Parathyroid adenoma (tissue), 2 donors: ENCODE data around the gene IRF4.

Experiments used
- H2AFZ ChIP-seq: fragments of 300-600 bp; sonication (generic); one replicate; pipeline ENCODE4 v1.7.0; 2017; ENCODE audit warnings: antibody characterized with exemption, mild to moderate bottlenecking
- H3K27ac ChIP-seq: fragments of 300-600 bp; sonication (generic); one replicate; pipeline ENCODE4 v1.7.0; 2017
- H3K27me3 ChIP-seq: fragments of 300-600 bp; sonication (generic); one replicate; pipeline ENCODE4 v1.7.0; 2017; ENCODE audit warnings: low read length; ENCODE audit not compliant: control insufficient read depth, insufficient read depth
- H3K36me3 ChIP-seq: fragments of 300-600 bp; sonication (generic); one replicate; pipeline ENCODE4 v1.7.0; 2017; ENCODE audit warnings: low read length; ENCODE audit not compliant: control insufficient read depth, insufficient read depth
- H3K4me1 ChIP-seq: fragments of 300-600 bp; sonication (generic); one replicate; pipeline ENCODE4 v1.7.0; 2017; ENCODE audit warnings: control low read depth
- H3K4me2 ChIP-seq: fragments of 300-600 bp; sonication (generic); one replicate; pipeline ENCODE4 v1.7.0; 2017; ENCODE audit warnings: low read length
- H3K4me3 ChIP-seq: fragments of 300-600 bp; sonication (generic); one replicate; pipeline ENCODE4 v1.7.0; 2017; ENCODE audit warnings: low read depth, low read length
- H3K79me2 ChIP-seq: fragments of 300-600 bp; sonication (generic); one replicate; pipeline ENCODE4 v1.7.0; 2017; ENCODE audit warnings: control low read depth
- H3K9ac ChIP-seq: fragments of 300-600 bp; sonication (generic); one replicate; pipeline ENCODE4 v1.7.0; 2017; ENCODE audit warnings: mild to moderate bottlenecking
- H3K9me3 ChIP-seq: fragments of 300-600 bp; sonication (generic); one replicate; pipeline ENCODE4 v1.7.0; 2017; ENCODE audit warnings: low read length; ENCODE audit not compliant: control insufficient read depth
- TF ChIP-seq, protein P1 (sequence below): fragments of 300-600 bp; sonication (generic); IDR thresholded peaks from one replicate; pipeline ENCODE4 v1.7.0; 2017; ENCODE audit warnings: antibody characterized with exemption, mild to moderate bottlenecking
- donor health status: primary hyperparathyroidism.

IRF4 gene

DNA sequence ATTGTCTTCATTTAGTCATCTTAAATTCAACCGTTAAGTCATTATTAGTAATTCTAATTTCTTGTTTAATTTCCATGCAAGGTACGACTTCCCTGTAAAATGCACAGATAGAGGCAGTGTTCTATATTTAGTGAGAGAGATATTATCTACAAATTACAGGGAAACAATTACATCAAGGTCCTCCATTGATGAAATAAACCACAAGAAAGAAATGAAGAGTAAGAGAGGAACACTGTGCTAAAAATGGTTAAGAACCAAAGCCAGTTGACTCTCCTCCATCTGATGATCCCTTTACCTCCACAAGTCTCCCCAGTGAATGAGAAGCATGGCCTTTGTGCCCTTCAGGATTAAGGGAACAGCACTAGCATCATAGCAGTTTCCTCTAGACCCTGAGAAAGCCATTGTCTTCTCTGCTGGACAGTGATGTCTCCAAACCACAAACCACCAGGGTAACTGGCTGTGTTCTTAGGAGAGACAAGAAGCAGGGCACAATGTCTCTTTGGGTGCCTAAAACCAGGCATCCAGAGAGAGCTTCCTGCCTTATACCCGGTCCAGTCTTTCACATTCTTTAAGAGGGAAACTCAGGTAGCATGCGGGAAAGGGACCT lies 38.1 kb downstream of the IRF4 start:
- Histone ChIP-seq H3K27me3 (no peaks in the 10 kb centered on the region), H3K4me3 (no peak overlapping the region), H3K79me2 (no peaks in the 10 kb centered on the region), H3K4me2 (no peak overlapping the region), H3K4me1 (no peaks in the 10 kb centered on the region), H3K27ac (no peak overlapping the region), H2AFZ (no peak overlapping the region), H3K9ac (no peak overlapping the region), H3K9me3 (no peaks in the 10 kb centered on the region), H3K36me3 (no peaks in the 10 kb centered on the region)
- TF ChIP-seq, protein P1, sequence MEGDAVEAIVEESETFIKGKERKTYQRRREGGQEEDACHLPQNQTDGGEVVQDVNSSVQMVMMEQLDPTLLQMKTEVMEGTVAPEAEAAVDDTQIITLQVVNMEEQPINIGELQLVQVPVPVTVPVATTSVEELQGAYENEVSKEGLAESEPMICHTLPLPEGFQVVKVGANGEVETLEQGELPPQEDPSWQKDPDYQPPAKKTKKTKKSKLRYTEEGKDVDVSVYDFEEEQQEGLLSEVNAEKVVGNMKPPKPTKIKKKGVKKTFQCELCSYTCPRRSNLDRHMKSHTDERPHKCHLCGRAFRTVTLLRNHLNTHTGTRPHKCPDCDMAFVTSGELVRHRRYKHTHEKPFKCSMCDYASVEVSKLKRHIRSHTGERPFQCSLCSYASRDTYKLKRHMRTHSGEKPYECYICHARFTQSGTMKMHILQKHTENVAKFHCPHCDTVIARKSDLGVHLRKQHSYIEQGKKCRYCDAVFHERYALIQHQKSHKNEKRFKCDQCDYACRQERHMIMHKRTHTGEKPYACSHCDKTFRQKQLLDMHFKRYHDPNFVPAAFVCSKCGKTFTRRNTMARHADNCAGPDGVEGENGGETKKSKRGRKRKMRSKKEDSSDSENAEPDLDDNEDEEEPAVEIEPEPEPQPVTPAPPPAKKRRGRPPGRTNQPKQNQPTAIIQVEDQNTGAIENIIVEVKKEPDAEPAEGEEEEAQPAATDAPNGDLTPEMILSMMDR, result no peak

DNA sequence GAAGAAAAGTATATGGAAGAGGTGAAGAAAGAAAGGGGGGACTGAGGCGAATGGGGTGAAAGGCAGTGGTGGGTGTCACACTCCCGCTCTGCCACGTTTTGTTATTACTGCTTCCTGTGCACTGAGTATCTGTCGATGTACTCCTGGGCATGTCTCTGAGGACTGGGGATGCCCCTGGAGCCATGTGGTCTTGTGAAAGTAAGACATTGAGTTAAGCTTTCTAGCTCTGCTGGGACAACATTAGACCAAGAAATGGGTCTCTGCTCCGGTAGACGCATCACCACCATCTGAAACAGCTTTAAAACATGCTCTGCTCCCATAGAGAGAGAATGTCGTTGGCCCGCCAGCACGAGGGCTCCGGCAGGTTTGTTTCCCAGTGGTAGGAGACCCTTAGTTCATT lies 40.0 kb downstream of the IRF4 start:
- TF ChIP-seq, protein P1, result no peak
- H3K4me3 ChIP-seq, result no peak overlapping the region
- H3K27ac ChIP-seq, result no peak overlapping the region
- no peaks in the 10 kb centered on the region for H3K79me2 ChIP-seq
- no peaks in the 10 kb centered on the region for H3K27me3 ChIP-seq
- no peak overlapping the region for H2AFZ ChIP-seq
- no peaks in the 10 kb centered on the region for H3K4me1 ChIP-seq
- no peak overlapping the region for H3K4me2 ChIP-seq
- H3K9me3 ChIP-seq, result no peaks in the 10 kb centered on the region
- no peak overlapping the region for H3K9ac ChIP-seq
- H3K36me3 ChIP-seq, result no peaks in the 10 kb centered on the region

DNA sequence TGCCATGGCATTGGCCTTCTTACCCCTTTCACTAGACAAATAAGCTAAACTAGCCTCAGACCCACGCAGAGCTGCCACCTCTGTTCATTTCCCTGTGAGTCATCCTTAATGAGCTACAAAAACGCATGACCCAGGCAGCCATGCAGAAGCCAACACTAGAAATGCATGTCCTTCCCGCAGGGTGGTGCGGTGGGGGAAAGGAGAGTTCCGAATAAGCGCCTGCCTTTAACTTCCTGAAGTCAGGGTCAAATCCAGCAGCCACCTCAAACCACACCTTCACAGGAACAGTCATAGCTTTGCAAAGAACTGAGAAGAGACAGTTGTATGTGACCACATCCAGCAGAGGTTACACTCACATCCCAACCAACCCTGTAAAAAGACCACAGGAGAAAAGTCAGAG lies 40.4 kb downstream of the IRF4 start:
- no peak overlapping the region for H3K4me2 ChIP-seq
- H3K9me3 ChIP-seq, result no peaks in the 10 kb centered on the region
- no peaks in the 10 kb centered on the region for H3K79me2 ChIP-seq
- no peaks in the 10 kb centered on the region for H3K36me3 ChIP-seq
- no peaks in the 10 kb centered on the region for H3K4me1 ChIP-seq
- no peak overlapping the region for H3K9ac ChIP-seq
- H2AFZ ChIP-seq, result no peak overlapping the region
- no peak overlapping the region for H3K27ac ChIP-seq
- TF ChIP-seq, protein P1, result no peak
- H3K27me3 ChIP-seq, result no peaks in the 10 kb centered on the region
- no peak overlapping the region for H3K4me3 ChIP-seq

DNA sequence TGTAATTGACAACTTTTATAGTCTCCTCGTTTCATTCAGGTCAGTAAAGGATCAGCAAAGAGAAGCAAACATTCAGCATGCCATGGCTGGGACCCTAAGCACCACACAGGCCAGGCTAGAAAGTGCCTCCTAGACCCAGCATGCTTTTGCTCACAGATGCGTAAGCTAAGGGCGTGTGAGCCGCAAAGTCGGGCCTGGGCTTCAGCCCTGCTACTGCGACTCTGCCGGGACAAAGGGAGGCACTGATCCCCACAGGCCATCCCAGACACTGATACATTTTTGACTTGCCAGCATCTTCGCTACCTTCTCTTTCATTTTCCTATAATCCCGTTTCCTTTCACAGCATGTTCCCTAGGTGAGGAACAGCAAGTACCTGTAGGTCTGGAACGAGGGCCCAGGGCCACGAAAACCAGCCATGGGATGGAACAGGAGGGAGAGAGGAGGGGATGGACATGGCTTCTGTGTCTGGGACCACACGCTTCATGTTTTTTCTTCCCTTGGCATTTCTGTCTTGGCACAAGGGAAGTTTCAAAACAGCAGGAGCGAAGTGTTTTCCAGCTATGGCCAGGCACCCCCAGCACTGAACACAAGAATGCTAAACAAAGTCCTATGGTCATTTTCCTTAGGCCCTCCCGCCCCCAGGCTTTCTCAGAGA lies 42.6 kb downstream of the IRF4 start:
- Histone ChIP-seq H3K27ac (no peak overlapping the region), H3K4me1 (no peaks in the 10 kb centered on the region), H3K79me2 (no peaks in the 10 kb centered on the region), H3K4me3 (no peak overlapping the region), H2AFZ (no peak overlapping the region), H3K4me2 (no peak overlapping the region), H3K9ac (no peak overlapping the region), H3K36me3 (no peaks in the 10 kb centered on the region), H3K9me3 (no peaks in the 10 kb centered on the region), H3K27me3 (no peaks in the 10 kb centered on the region)
- TF ChIP-seq, protein P1, result no peak
